Measurements from ENCODE around the gene SP2.
"Not testable (repeated sequence)": the region's sequence is repeated elsewhere in the genome, so short reads cannot be mapped to it uniquely, and the experiment has no call there.

Gene SP2

DNA sequence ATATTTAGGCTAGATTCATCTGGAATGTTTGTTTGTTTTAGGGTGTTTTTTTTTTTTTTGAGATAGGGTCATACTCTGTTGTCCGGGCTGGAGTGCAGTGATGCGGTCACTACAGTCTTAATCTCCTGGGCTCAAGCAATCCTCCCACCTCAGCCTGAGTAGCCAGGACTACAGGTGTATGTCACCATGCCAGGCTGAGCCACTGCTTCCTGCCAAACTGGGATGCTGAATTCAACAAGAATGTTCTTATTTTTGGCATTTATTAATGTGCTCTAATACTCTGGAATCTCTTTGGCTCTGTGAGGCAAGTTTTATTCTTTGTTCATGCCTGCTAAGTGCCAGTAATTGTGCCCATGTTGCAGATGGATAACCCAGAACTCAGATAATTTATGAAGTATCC is 21.5 kb downstream of the SP2 start:
- no peaks in the 10 kb centered on the region for H3K27me3 ChIP-seq (ENCODE audit: control insufficient read depth, insufficient read depth, low read length)
- no peak overlapping the region for H3K9ac ChIP-seq (ENCODE audit: low read depth, low read length)
- H3K9me3 ChIP-seq (ENCODE audit: control insufficient read depth, insufficient read depth, low read length) = no peaks in the 10 kb centered on the region
- no peaks in the 10 kb centered on the region for H3K4me1 ChIP-seq (ENCODE audit: control insufficient read depth, insufficient read depth, low read length)
- H3K4me3 ChIP-seq (ENCODE audit: low read depth, low read length) = no peak overlapping the region
- H3K36me3 ChIP-seq (ENCODE audit: control insufficient read depth, insufficient read depth, low read length) = no peaks in the 10 kb centered on the region

DNA sequence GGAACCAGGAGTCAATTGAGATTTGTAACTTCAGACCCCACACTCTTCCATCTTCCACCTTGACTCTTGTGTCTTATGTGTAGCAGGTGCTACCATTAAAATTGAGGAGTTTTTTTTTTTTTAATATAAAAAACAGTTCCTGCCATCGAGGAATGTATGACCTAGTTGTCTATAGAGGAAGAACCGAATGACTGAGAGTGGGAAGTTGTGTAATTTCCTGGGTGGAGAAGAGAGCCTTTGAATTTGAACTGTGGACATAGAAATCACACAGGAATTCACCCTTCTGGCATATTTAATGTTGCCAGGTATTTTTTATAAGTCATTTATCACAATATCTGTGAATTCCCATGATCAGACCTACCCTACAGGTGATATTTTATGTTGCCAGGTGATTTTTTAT is 22.0 kb downstream of the SP2 start:
- H3K4me1 ChIP-seq (ENCODE audit: control insufficient read depth, insufficient read depth, low read length) = no peaks in the 10 kb centered on the region
- no peaks in the 10 kb centered on the region for H3K27me3 ChIP-seq (ENCODE audit: control insufficient read depth, insufficient read depth, low read length)
- H3K9ac ChIP-seq (ENCODE audit: low read depth, low read length) = no peak overlapping the region
- no peaks in the 10 kb centered on the region for H3K9me3 ChIP-seq (ENCODE audit: control insufficient read depth, insufficient read depth, low read length)
- peaks cover under 1% of the 10 kb centered on the region for H3K36me3 ChIP-seq (ENCODE audit: control insufficient read depth, insufficient read depth, low read length)
- H3K4me3 ChIP-seq (ENCODE audit: low read depth, low read length) = no peak overlapping the region

DNA sequence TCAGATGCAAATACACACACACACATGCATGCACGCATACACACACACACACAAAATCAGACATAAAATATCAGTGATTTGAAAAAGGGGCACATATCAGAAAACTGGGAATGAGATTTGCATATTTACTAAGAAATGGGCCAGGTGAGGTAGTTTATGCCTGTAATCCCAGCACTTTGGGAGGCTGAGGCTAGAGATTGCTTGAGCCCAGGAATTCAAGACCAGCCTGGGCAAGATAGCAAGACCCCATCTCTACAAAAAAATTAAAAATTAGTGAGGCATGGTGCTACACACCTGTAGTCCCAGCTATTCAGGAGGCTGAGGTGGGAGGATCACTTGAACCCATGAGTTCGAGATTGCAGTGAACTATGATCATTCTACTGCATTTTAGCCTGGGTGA is 23.0 kb downstream of the SP2 start:
- Histone ChIP-seq H3K27me3 (ENCODE audit: control insufficient read depth, insufficient read depth, low read length) (no peaks in the 10 kb centered on the region), H3K36me3 (ENCODE audit: control insufficient read depth, insufficient read depth, low read length) (peaks cover 8% of the 10 kb centered on the region), H3K4me1 (ENCODE audit: control insufficient read depth, insufficient read depth, low read length) (no peaks in the 10 kb centered on the region), H3K9ac (ENCODE audit: low read depth, low read length) (no peak overlapping the region), H3K4me3 (ENCODE audit: low read depth, low read length) (no peak overlapping the region), H3K9me3 (ENCODE audit: control insufficient read depth, insufficient read depth, low read length) (no peaks in the 10 kb centered on the region)

DNA sequence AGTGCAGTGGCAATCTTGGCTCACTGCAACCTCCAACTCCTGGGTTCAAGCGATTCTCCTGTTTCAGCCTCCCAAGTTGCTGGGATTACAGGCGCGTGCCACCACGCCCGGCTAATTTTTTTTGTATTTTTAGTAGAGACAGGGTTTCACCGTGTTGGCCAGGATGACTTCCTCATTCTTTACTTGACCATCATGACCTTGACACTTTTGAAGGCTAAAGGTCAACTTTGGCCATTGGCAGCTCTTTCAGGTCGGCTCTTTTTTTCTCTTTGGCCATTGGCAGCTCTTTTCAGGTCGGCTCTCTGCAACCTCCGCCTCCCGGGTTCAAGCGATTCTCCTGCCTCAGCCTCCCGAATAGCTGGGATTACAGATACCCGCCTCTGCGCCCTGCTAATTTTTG is 23.9 kb downstream of the SP2 start:
- H3K9me3 ChIP-seq (ENCODE audit: control insufficient read depth, insufficient read depth, low read length); H3K4me1 ChIP-seq (ENCODE audit: control insufficient read depth, insufficient read depth, low read length); H3K27me3 ChIP-seq (ENCODE audit: control insufficient read depth, insufficient read depth, low read length); H3K4me3 ChIP-seq (ENCODE audit: low read depth, low read length); H3K9ac ChIP-seq (ENCODE audit: low read depth, low read length): not testable (repeated sequence)
- peaks cover 17% of the 10 kb centered on the region for H3K36me3 ChIP-seq (ENCODE audit: control insufficient read depth, insufficient read depth, low read length)

DNA sequence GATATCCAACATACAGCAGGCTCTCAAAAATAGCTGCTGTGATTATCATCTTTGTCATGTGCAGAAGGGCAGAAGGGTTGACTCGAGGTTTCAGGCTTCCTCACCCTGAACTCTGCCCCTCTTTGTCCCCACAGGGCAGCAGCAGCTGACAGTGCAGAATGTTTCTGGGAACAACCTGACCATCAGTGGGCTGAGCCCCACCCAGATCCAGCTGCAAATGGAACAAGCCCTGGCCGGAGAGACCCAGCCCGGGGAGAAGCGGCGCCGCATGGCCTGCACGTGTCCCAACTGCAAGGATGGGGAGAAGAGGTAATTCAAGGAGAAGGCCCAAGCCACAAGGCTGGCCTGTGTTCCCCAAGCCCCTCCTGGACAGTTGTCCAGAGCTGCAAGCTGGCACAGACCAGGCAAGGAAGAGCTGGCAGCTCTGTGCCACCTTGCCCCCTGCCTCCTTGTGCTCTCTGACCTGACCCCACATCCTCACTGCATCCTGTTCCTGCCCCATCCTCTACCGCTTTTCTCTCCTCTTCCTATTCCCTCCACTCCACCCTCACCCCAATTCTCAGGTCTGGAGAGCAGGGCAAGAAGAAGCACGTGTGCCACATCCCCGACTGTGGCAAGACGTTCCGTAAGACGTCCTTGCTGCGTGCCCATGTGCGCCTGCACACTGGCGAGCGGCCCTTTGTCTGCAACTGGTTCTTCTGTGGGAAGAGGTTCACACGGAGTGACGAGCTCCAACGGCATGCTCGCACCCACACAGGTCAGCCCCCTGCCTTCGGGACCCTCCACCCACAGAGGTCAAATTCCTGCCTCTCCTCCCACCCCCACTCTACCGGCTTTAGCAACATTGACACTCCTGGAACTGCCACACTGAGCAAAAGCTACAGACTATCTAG is 29.0 kb downstream of the SP2 start:
- Histone ChIP-seq H3K9me3 (ENCODE audit: control insufficient read depth, insufficient read depth, low read length) (no peaks in the 10 kb centered on the region), H3K4me3 (ENCODE audit: low read depth, low read length) (no peak overlapping the region), H3K27me3 (ENCODE audit: control insufficient read depth, insufficient read depth, low read length) (no peaks in the 10 kb centered on the region), H3K4me1 (ENCODE audit: control insufficient read depth, insufficient read depth, low read length) (no peaks in the 10 kb centered on the region), H3K36me3 (ENCODE audit: control insufficient read depth, insufficient read depth, low read length) (peaks cover 36% of the 10 kb centered on the region), H3K9ac (ENCODE audit: low read depth, low read length) (no peak overlapping the region)

DNA sequence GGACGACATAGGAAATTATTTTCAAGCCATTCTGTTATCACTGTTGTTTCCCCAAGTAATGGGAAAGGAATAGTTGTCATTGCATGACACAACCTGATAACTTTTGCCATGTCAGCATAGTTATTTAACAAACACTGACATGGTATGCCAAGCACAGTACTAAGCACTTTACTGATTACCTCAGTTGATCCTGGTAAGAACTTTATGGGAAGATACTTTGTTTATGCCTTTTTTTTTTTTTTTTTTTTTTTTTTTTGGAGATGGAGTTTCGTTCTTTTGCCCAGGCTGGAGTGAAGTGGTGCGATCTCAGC is 29.6 kb downstream of the SP2 start:
- no peak overlapping the region for H3K9ac ChIP-seq (ENCODE audit: low read depth, low read length)
- no peaks in the 10 kb centered on the region for H3K4me1 ChIP-seq (ENCODE audit: control insufficient read depth, insufficient read depth, low read length)
- peaks cover 36% of the 10 kb centered on the region for H3K36me3 ChIP-seq (ENCODE audit: control insufficient read depth, insufficient read depth, low read length)
- no peaks in the 10 kb centered on the region for H3K9me3 ChIP-seq (ENCODE audit: control insufficient read depth, insufficient read depth, low read length)
- H3K27me3 ChIP-seq (ENCODE audit: control insufficient read depth, insufficient read depth, low read length) = no peaks in the 10 kb centered on the region
- no peak overlapping the region for H3K4me3 ChIP-seq (ENCODE audit: low read depth, low read length)

DNA sequence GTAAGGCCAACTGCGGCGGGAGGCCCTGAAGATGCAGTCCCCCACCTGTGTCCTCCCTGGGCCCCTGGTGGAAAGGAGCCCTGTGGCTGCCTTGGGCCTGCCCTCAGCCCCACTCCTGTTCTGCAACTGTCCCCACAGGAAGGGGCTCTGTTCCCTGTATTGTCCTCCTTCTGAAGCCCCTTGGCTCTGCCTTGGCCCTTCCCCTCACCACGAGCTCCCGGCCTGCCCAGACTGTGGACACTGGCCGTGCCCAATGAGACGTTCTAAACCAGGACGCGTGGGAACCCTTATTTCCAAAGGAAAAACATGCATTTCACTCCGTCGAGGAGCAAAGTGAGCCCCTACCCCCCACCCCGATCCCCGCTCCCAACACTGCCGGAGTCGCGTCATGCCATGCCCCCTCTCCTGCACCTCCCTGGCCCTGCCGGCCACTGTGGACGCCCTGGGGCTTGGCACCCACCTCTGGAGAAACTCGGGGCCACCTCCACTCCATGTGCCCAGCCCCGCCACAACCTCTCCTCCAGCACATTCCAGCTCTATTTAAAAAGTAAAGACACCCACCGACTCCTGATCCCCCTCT is 31.9 kb downstream of the SP2 start:
- Histone ChIP-seq H3K4me3 (ENCODE audit: low read depth, low read length) (no peak overlapping the region), H3K27me3 (ENCODE audit: control insufficient read depth, insufficient read depth, low read length) (no peaks in the 10 kb centered on the region), H3K9ac (ENCODE audit: low read depth, low read length) (no peak overlapping the region), H3K4me1 (ENCODE audit: control insufficient read depth, insufficient read depth, low read length) (no peaks in the 10 kb centered on the region), H3K9me3 (ENCODE audit: control insufficient read depth, insufficient read depth, low read length) (no peaks in the 10 kb centered on the region), H3K36me3 (ENCODE audit: control insufficient read depth, insufficient read depth, low read length) (peaks cover 36% of the 10 kb centered on the region)

DNA sequence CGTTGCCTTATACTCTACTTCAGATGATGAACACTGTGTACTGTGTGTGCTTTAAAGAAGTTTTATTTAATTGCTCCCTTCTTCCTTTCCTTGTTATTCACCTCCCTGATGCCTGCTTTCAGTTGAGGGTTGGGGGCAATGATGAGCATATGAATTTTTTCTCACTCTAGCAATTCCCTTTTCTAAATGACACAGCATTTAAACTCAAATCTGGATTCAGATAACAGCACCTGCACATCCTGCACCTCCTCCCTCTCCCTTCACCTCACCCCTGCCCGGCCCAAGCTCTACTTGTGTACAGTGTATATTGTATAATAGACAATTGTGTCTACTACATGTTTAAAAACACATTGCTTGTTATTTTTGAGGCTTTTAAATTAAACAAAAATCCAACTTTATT is 32.4 kb downstream of the SP2 start:
- H3K4me1 ChIP-seq (ENCODE audit: control insufficient read depth, insufficient read depth, low read length) = no peaks in the 10 kb centered on the region
- H3K9ac ChIP-seq (ENCODE audit: low read depth, low read length) = no peak overlapping the region
- H3K27me3 ChIP-seq (ENCODE audit: control insufficient read depth, insufficient read depth, low read length) = no peaks in the 10 kb centered on the region
- H3K9me3 ChIP-seq (ENCODE audit: control insufficient read depth, insufficient read depth, low read length) = no peaks in the 10 kb centered on the region
- peaks cover 31% of the 10 kb centered on the region for H3K36me3 ChIP-seq (ENCODE audit: control insufficient read depth, insufficient read depth, low read length)
- no peak overlapping the region for H3K4me3 ChIP-seq (ENCODE audit: low read depth, low read length)

DNA sequence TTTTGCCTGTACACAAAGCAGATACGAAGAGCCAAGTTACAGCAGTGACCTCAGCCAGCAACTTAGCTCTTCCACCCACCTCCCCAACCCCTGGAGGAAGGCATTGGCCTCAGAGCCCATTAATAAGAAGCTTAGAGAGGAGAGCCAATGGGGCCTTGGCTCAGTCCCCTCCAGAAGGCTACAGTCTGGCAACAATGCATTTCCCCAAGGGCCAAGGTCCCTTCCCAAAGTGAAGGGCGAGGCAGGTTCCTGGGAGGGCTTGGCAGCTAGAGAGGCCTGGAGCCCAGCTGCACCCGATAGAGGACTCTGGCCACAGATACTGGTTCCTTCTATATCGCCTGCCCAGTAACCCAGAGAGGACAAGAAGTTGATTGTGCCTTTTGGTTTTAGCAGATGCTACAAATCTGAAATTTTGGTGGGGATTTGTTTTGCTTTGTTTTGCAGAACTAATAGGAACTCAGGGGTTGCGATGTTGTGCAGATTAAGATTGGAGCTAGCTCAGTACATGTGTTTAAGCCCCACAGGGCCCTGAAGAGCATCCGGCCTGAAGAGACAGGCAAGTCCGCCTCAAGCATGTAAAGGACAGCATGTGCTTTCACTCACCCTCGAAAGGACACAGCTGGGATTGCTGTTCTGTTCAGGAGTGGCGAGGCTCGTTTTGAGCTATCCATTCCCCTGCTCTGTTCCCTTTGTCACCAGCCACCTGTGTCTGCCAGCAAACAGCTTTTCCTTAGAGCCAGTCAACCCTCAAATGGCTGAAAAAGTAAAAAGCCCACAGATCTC is 33.4 kb downstream of the SP2 start:
- H3K9ac ChIP-seq (ENCODE audit: low read depth, low read length) = no peak overlapping the region
- peaks cover 24% of the 10 kb centered on the region for H3K36me3 ChIP-seq (ENCODE audit: control insufficient read depth, insufficient read depth, low read length)
- no peaks in the 10 kb centered on the region for H3K27me3 ChIP-seq (ENCODE audit: control insufficient read depth, insufficient read depth, low read length)
- H3K4me3 ChIP-seq (ENCODE audit: low read depth, low read length) = no peak overlapping the region
- H3K9me3 ChIP-seq (ENCODE audit: control insufficient read depth, insufficient read depth, low read length) = no peaks in the 10 kb centered on the region
- H3K4me1 ChIP-seq (ENCODE audit: control insufficient read depth, insufficient read depth, low read length) = no peaks in the 10 kb centered on the region

DNA sequence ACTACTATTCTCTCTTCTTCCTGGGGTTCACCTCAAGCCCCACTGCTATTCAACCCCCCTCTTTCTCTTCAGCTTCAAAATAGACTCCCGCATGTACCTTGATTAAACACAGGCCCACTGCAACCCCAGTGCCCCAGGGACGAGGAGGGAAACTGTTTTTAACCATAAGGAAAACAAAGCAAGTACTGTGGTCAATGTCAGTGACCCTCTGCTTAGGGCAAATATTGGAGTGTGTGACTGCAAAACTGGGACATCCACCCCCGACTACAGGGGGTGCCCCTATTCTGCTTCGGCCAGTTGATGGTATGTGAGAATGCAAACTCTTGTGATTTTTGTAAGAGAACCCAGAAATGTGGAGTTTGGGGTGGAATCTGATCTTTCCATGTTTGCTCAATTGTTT is 35.8 kb downstream of the SP2 start:
- no peaks in the 10 kb centered on the region for H3K4me1 ChIP-seq (ENCODE audit: control insufficient read depth, insufficient read depth, low read length)
- H3K27me3 ChIP-seq (ENCODE audit: control insufficient read depth, insufficient read depth, low read length) = no peaks in the 10 kb centered on the region
- H3K4me3 ChIP-seq (ENCODE audit: low read depth, low read length) = no peak overlapping the region
- no peak overlapping the region for H3K9ac ChIP-seq (ENCODE audit: low read depth, low read length)
- H3K36me3 ChIP-seq (ENCODE audit: control insufficient read depth, insufficient read depth, low read length) = peaks cover 9% of the 10 kb centered on the region
- no peaks in the 10 kb centered on the region for H3K9me3 ChIP-seq (ENCODE audit: control insufficient read depth, insufficient read depth, low read length)

DNA sequence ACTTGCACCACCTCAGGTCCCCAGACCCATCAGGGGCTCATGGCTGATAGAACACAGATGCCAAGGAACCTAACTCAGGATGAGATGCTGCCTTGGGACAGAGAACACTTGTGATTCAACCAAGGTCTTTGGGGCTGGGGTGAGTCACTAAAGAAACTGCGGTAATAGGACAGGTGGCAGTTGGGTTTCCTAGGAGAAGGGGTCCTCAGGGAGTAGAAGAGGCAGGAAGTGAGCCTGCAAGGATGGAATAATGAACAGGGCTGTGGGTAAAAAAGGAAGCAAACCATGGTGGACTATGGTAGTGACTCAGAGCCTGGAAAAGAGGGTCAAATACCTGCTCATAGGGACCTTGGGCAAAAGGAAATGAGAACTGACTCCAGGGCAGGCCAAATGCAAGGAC is 38.8 kb downstream of the SP2 start:
- no peaks in the 10 kb centered on the region for H3K27me3 ChIP-seq (ENCODE audit: control insufficient read depth, insufficient read depth, low read length)
- H3K9me3 ChIP-seq (ENCODE audit: control insufficient read depth, insufficient read depth, low read length) = no peaks in the 10 kb centered on the region
- H3K36me3 ChIP-seq (ENCODE audit: control insufficient read depth, insufficient read depth, low read length) = no peaks in the 10 kb centered on the region
- no peaks in the 10 kb centered on the region for H3K4me1 ChIP-seq (ENCODE audit: control insufficient read depth, insufficient read depth, low read length)
- no peak overlapping the region for H3K9ac ChIP-seq (ENCODE audit: low read depth, low read length)
- no peak overlapping the region for H3K4me3 ChIP-seq (ENCODE audit: low read depth, low read length)

DNA sequence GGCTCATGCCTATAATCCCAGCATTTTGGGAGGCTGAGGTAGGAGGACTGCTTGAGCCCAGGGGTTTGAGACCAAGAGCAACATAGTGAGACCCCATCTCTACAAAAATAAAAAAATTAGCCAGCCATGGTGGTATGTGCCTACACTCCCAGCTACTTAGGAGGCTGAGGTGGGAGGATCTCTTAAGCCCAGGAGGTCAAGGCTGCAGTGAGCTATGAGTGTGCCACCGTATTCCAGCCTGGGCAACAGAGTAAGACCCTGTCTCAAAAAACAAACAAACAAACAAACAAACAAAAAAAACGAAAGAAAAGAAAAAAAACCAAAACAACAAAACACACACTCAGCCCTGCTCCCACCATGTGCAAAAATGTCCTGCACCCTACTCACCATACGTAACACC is 39.4 kb downstream of the SP2 start:
- not testable (repeated sequence) for H3K36me3 ChIP-seq (ENCODE audit: control insufficient read depth, insufficient read depth, low read length); H3K27me3 ChIP-seq (ENCODE audit: control insufficient read depth, insufficient read depth, low read length); H3K4me1 ChIP-seq (ENCODE audit: control insufficient read depth, insufficient read depth, low read length); H3K9ac ChIP-seq (ENCODE audit: low read depth, low read length); H3K9me3 ChIP-seq (ENCODE audit: control insufficient read depth, insufficient read depth, low read length); H3K4me3 ChIP-seq (ENCODE audit: low read depth, low read length)
